ENCODE results near the gene TAP1.

The TAP1 gene

GRCh38 chr6:32843331-32843978 is 10.0 kb downstream of the TAP1 start:
- peak overlapping the region; percentile 75 for H3K4me3 ChIP-seq (ENCODE audit: low read depth, low read length)
- H3K4me1 ChIP-seq, result no peaks in the 10 kb centered on the region
- TF ChIP-seq CTCF (IDR thresholded peaks at IDR 0.05; ENCODE audit: low read depth, low read length), result no peak
- peaks cover 48% of the 10 kb centered on the region for H3K27me3 ChIP-seq
- no peak for DNase-seq
- H3K36me3 ChIP-seq, result no peaks in the 10 kb centered on the region
- no peaks in the 10 kb centered on the region for H3K9me3 ChIP-seq

DNA sequence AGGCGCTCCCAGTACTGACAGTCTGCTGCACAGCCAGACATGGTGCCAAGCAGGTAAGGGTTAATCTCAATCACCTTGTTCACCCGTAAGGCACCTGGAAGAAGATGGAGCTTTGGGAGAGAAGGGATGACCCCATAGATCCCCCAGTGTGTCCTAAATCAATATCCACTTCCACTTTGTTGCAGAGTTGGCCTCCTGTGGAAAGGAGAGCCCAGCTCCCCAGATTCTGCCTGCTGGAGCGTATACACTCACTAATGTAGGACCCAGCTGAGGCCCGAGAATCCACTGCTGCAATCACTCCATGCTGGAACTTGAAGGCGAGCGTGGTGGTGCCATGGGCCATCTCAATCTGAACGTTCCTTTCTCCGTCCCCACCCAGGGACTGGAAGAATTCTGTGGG is 10.8 kb downstream of the TAP1 start:
- no peak for DNase-seq
- no peaks in the 10 kb centered on the region for H3K9me3 ChIP-seq
- peaks cover 41% of the 10 kb centered on the region for H3K27me3 ChIP-seq
- no peak overlapping the region for H3K4me3 ChIP-seq (ENCODE audit: low read depth, low read length)
- H3K36me3 ChIP-seq, result no peaks in the 10 kb centered on the region
- H3K4me1 ChIP-seq, result peaks cover 2% of the 10 kb centered on the region; the same call in 1 of the 2 replicates
- TF ChIP-seq CTCF (IDR thresholded peaks at IDR 0.05; ENCODE audit: low read depth, low read length), result no peak

- no peak overlapping the region for H3K4me3 ChIP-seq (ENCODE audit: low read depth, low read length)
- no peak for TF ChIP-seq CTCF (IDR thresholded peaks at IDR 0.05; ENCODE audit: low read depth, low read length)
- no peaks in the 10 kb centered on the region for H3K36me3 ChIP-seq
- DNase-seq, result no peak
- H3K27me3 ChIP-seq, result peaks cover 35% of the 10 kb centered on the region
- H3K9me3 ChIP-seq, result no peaks in the 10 kb centered on the region
- peaks cover 3% of the 10 kb centered on the region; the same call in 1 of the 2 replicates for H3K4me1 ChIP-seq
These were observed 11.4 kb downstream of the TAP1 start for GRCh38 chr6:32842021-32842650.

DNA sequence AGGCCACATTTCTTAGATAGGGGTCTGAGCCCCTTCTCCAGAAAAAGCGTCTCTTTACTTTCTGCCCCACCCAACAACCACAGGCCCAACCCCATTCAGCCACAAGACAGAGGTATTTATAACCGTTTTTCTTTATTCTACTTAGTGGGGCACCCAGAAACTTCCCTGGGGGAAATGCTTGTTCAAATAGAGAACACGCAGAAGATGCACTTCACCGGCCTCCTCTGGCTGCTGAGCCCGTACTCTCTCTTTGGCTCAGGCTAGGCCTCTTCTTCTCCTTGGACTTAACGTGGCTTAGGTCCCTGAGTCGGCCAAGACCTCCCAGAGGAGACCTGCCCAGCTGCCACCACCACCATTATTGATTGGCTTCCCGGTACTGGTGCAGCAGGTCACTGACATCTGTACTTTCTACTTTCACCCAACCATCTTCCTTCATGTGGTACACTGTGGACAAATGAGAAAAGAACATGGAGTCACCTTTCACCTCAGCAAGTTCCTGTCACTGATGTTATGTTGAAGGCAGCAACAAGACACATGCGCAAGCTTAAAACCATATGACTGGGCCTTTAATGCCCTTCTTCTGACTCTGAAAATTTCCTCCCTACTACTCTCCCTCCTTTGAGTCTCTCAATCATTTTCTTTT is 12.8 kb downstream of the TAP1 start:
- Histone ChIP-seq H3K4me3 (ENCODE audit: low read depth, low read length) (no peak overlapping the region), H3K36me3 (no peaks in the 10 kb centered on the region), H3K27me3 (peaks cover 28% of the 10 kb centered on the region), H3K9me3 (no peaks in the 10 kb centered on the region), H3K4me1 (peaks cover 3% of the 10 kb centered on the region; the same call in 1 of the 2 replicates)
- TF ChIP-seq CTCF (IDR thresholded peaks at IDR 0.05; ENCODE audit: low read depth, low read length), result no peak
- DNase-seq, result no peak

DNA sequence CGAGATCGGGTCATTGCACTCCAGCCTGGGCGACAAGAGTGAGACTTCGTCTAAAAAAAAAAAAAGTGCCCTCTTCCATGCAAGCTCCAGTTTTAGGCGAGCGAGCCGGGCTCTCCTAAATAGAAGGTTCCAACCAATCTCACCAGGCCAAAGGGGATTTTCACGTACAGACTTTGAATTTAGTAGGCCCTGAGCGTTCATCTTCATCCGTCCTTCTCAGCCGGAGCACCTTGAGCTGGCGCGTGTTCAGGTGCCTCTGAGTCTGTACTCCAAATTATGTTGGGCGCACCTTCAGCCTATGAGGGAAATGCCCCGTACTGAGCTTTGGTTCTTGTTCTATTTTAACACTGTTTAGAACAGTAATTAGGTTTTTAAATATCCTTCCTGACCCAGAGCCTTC is 14.1 kb downstream of the TAP1 start:
- no peak for DNase-seq
- H3K4me3 ChIP-seq (ENCODE audit: low read depth, low read length), result no peak overlapping the region
- peaks cover 3% of the 10 kb centered on the region; the same call in 1 of the 2 replicates for H3K4me1 ChIP-seq
- TF ChIP-seq CTCF (IDR thresholded peaks at IDR 0.05; ENCODE audit: low read depth, low read length), result no peak
- peaks cover 17% of the 10 kb centered on the region for H3K27me3 ChIP-seq
- H3K9me3 ChIP-seq, result no peaks in the 10 kb centered on the region
- no peaks in the 10 kb centered on the region for H3K36me3 ChIP-seq
